H1 (cell line): ENCODE results near the gene FADS6. TPM values are rescaled to one million over a fixed set of nuclear protein-coding genes. Genes with fewer than 3 reads are reported as not detected.
A peak's percentile ranks its signal among the peaks of the same experiment; 100 is the strongest.

Experiments used
- CTCF ChIA-PET: fragments of 300-600 bp; sonication (Branson Sonifier 250); formaldehyde crosslinking; loops from one replicate; lab custom pipeline; 2021; ENCODE audit not compliant: partially characterized antibody; lab: Charles Lee
- POLR2A ChIA-PET: fragments of 300-600 bp; sonication (Branson Sonifier 250); formaldehyde crosslinking; loops from one replicate; lab custom pipeline; 2021; ENCODE audit warnings: inconsistent platforms; ENCODE audit not compliant: partially characterized antibody; lab: Charles Lee
- DNase-seq, 2 experiments: peaks; one replicate each; pipeline versions ENCODE4 v3.0.0 to v3.0.0-alpha.2; 2010 to 2022; ENCODE audit warnings: low spot score in 2 of 2, low read depth in 1 of 2, mixed read lengths in 1 of 2
- FAIRE-seq: peaks from 2 replicates; lab custom pipeline; 2011; peaks lifted over from hg19 to GRCh38; lab: Jason Lieb, UNC
- H2AFZ ChIP-seq: 2 replicates; pipeline ENCODE4 v1.8.1; 2012; ENCODE audit warnings: low read length, inconsistent platforms
- H2AK5ac ChIP-seq: 2 replicates; pipeline ENCODE4 v1.6.1; 2013; ENCODE audit warnings: low read depth, low read length
- H2BK120ac ChIP-seq: replicated peaks from 2 replicates; pipeline ENCODE3; 2013; ENCODE audit warnings: low read depth, low read length, inconsistent platforms
- H2BK12ac ChIP-seq: 2 replicates; pipeline ENCODE4 v1.6.1; 2013; ENCODE audit warnings: low read depth, low read length
- H2BK15ac ChIP-seq: 2 replicates; pipeline ENCODE4 v1.6.1; 2013; ENCODE audit warnings: low read length
- H2BK20ac ChIP-seq: 2 replicates; pipeline ENCODE4 v1.6.1; 2013; ENCODE audit warnings: low read length
- H2BK5ac ChIP-seq: 2 replicates; pipeline ENCODE4 v1.6.1; 2013; ENCODE audit warnings: low read depth, low read length
- H3K14ac ChIP-seq: 2 replicates; pipeline ENCODE4 v1.6.1; 2013; ENCODE audit warnings: inconsistent platforms; ENCODE audit not compliant: insufficient read length
- H3K18ac ChIP-seq: 2 replicates; pipeline ENCODE4 v1.6.1; 2013; ENCODE audit warnings: low read length; ENCODE audit errors: extremely low read depth
- H3K23ac ChIP-seq: 2 replicates; pipeline ENCODE4 v1.6.1; 2013; ENCODE audit warnings: inconsistent platforms; ENCODE audit not compliant: insufficient read length
- H3K23me2 ChIP-seq: 2 replicates; pipeline ENCODE4 v1.6.1; 2013; ENCODE audit warnings: low read depth, low read length
- H3K27ac ChIP-seq: 2 replicates; pipeline ENCODE4 v1.6.1; 2011; ENCODE audit warnings: low read depth, low read length, inconsistent platforms
- H3K27me3 ChIP-seq, 4 experiments: replicated peaks in 1 of 4; 1 replicate in 1 of 4; 2 replicates in 3 of 4; pipeline versions ENCODE4 v1.6.1 to v1.8.1; 2011 to 2013; ENCODE audit warnings: low read length in 3 of 4, mild to moderate bottlenecking in 3 of 4, inconsistent platforms in 2 of 4, mixed read lengths in 2 of 4, moderate library complexity in 1 of 4; ENCODE audit not compliant: control insufficient read depth in 3 of 4, insufficient read depth in 3 of 4; ENCODE audit errors: extremely low read depth in 1 of 4
- H3K36me3 ChIP-seq, 4 experiments: 2 replicates each; pipeline versions ENCODE4 v1.6.1 to v1.8.1; 2011 to 2013; ENCODE audit warnings: mild to moderate bottlenecking in 4 of 4, low read length in 3 of 4, moderate library complexity in 2 of 4, control low read depth in 1 of 4, inconsistent platforms in 1 of 4; ENCODE audit not compliant: insufficient read depth in 4 of 4, control insufficient read depth in 2 of 4
- H3K4ac ChIP-seq: replicated peaks from 2 replicates; pipeline ENCODE3; 2013; ENCODE audit warnings: low read length, low read depth, mixed read lengths, inconsistent platforms; ENCODE audit not compliant: insufficient read length
- H3K4me1 ChIP-seq, 4 experiments: replicated peaks in 1 of 4; 1 replicate in 1 of 4; 2 replicates in 3 of 4; pipeline versions ENCODE4 v1.6.1 to v1.8.1; 2011 to 2013; ENCODE audit warnings: low read length in 3 of 4, inconsistent platforms in 2 of 4, mixed read lengths in 1 of 4; ENCODE audit not compliant: insufficient read depth in 4 of 4, control insufficient read depth in 3 of 4
- H3K4me2 ChIP-seq, 2 experiments: 2 replicates each; pipeline versions ENCODE4 v1.6.1 to v1.8.1; 2011 to 2013; ENCODE audit warnings: low read depth in 2 of 2, low read length in 2 of 2, control low read depth in 1 of 2, inconsistent platforms in 1 of 2, mild to moderate bottlenecking in 1 of 2; ENCODE audit not compliant: insufficient read depth in 1 of 2
- H3K4me3 ChIP-seq, 4 experiments: fragments of 200-600, 300-600 bp in 1 of 4; sonication (generic), shearing (Covaris generic), sonication (Bioruptor Twin) in 1 of 4; 2 replicates each; pipeline versions ENCODE4 v1.5.1 to v1.8.1; 2011 to 2016; ENCODE audit warnings: low read length in 4 of 4, low read depth in 3 of 4, control low read depth in 2 of 4, inconsistent platforms in 2 of 4, mild to moderate bottlenecking in 2 of 4, mixed read lengths in 1 of 4, moderate library complexity in 1 of 4; ENCODE audit not compliant: insufficient read depth in 2 of 4; ENCODE audit errors: extremely low read depth in 1 of 4
- H3K56ac ChIP-seq: replicated peaks from 2 replicates; pipeline ENCODE3; 2013; ENCODE audit warnings: low read depth, mild to moderate bottlenecking, mixed read lengths, low read length, inconsistent platforms; ENCODE audit not compliant: insufficient read length
- H3K79me1 ChIP-seq: 2 replicates; pipeline ENCODE4 v1.6.1; 2013; ENCODE audit warnings: low read depth, low read length, control low read depth
- H3K79me2 ChIP-seq, 2 experiments: 2 replicates each; pipeline versions ENCODE4 v1.6.1 to v1.8.1; 2012 to 2013; ENCODE audit warnings: low read length in 2 of 2, mild to moderate bottlenecking in 2 of 2, inconsistent platforms in 1 of 2; ENCODE audit not compliant: insufficient read depth in 2 of 2, control insufficient read depth in 1 of 2
- H3K9ac ChIP-seq, 4 experiments: replicated peaks in 1 of 4; 1 replicate in 1 of 4; 2 replicates in 3 of 4; pipeline versions ENCODE4 v1.6.1 to v1.8.1; 2011 to 2013; ENCODE audit warnings: low read depth in 3 of 4, low read length in 3 of 4, control low read depth in 2 of 4, mild to moderate bottlenecking in 2 of 4, moderate library complexity in 2 of 4, inconsistent platforms in 1 of 4; ENCODE audit errors: extremely low read depth in 1 of 4
- H3K9me3 ChIP-seq, 2 experiments: 2 replicates each; pipeline versions ENCODE4 v1.6.1 to v1.8.1; 2012 to 2013; ENCODE audit warnings: mild to moderate bottlenecking in 2 of 2, moderate library complexity in 2 of 2, control low read depth in 1 of 2, inconsistent platforms in 1 of 2, low read depth in 1 of 2, low read length in 1 of 2, mixed read lengths in 1 of 2; ENCODE audit not compliant: insufficient read depth in 2 of 2
- H4K20me1 ChIP-seq, 2 experiments: replicated peaks in 1 of 2; 2 replicates each; pipeline versions ENCODE3 to v1.8.1; 2011 to 2013; ENCODE audit warnings: inconsistent platforms in 2 of 2, low read length in 2 of 2, mild to moderate bottlenecking in 1 of 2; ENCODE audit not compliant: insufficient read depth in 2 of 2, control insufficient read depth in 1 of 2
- H4K5ac ChIP-seq: 2 replicates; pipeline ENCODE4 v1.6.1; 2013; ENCODE audit warnings: low read length, low read depth, mixed read lengths, inconsistent platforms; ENCODE audit not compliant: insufficient read length
- H4K8ac ChIP-seq: 2 replicates; pipeline ENCODE4 v1.8.0; 2013; ENCODE audit warnings: mild to moderate bottlenecking, moderate library complexity, low read length, inconsistent platforms; ENCODE audit not compliant: insufficient read depth; ENCODE audit errors: extremely low read depth
- H4K91ac ChIP-seq: replicated peaks from 2 replicates; pipeline ENCODE3; 2013; ENCODE audit warnings: low read length, mixed read lengths, inconsistent platforms; ENCODE audit not compliant: insufficient read length
- KDM5A ChIP-seq: fragments of 200-600 bp; IDR thresholded peaks from 2 replicates; pipeline ENCODE4 v1.7.1; 2012; ENCODE audit warnings: mild to moderate bottlenecking, low read length, inconsistent platforms, mixed read lengths
- SUZ12 ChIP-seq: fragments of 200-600 bp; sonication (generic); IDR thresholded peaks from 2 replicates; pipeline ENCODE4 v1.6.1; 2012; ENCODE audit warnings: mild to moderate bottlenecking, inconsistent platforms, low read length, moderate library complexity, mixed read lengths
- WGBS, 2 experiments: shearing (Covaris generic) in 1 of 2; methylation state at CpG; one replicate each; pipeline versions ENCODE4 v1.1.6 to v1.1.7; 2013 to 2015; ENCODE audit warnings: low lambda C conversion rate in 2 of 2, mixed read lengths in 2 of 2, inconsistent platforms in 1 of 2, low coverage in 1 of 2, missing lambda C conversion rate in 1 of 2; ENCODE audit not compliant: insufficient replicate concordance in 2 of 2, insufficient coverage in 1 of 2, insufficient read length in 1 of 2; ENCODE audit errors: extremely low coverage in 1 of 2, missing lambda C conversion rate in 1 of 2; 5-methylcytosine and 5-hydroxymethylcytosine counted together
- polyA plus RNA-seq, 7 experiments: library from polyadenylated mRNA; depleted of rRNA in 3 of 7; stranded (reverse) in 5 of 7; unstranded in 2 of 7; fragments of >200 nt in 5 of 7; fragments of 200-250 nt in 2 of 7; gene quantifications; 1 replicate in 5 of 7; 2 replicates in 1 of 7; 4 replicates in 1 of 7; pipeline versions ENCODE4 v1.2.1 to v1.2.3, GENCODE V29; 2011 to 2013; ENCODE audit warnings: missing spikeins in 2 of 7, mixed read lengths in 2 of 7
- total RNA-seq: library from RNA; stranded (reverse); fragmentation: NEBNext Ultra II Directional; extraction: Animal tissue kit (Norgen Biotek cat#: 25700); gene quantifications from 2 replicates; pipeline ENCODE4 v1.2.1, GENCODE V29; 2021

Gene FADS6
- total and polyA plus RNA-seq, 2 of the 8 experiments (the other 6 are each of a cell fraction or from before 2014, with no cell fraction given): 0.56 to 2.5 TPM

DNA sequence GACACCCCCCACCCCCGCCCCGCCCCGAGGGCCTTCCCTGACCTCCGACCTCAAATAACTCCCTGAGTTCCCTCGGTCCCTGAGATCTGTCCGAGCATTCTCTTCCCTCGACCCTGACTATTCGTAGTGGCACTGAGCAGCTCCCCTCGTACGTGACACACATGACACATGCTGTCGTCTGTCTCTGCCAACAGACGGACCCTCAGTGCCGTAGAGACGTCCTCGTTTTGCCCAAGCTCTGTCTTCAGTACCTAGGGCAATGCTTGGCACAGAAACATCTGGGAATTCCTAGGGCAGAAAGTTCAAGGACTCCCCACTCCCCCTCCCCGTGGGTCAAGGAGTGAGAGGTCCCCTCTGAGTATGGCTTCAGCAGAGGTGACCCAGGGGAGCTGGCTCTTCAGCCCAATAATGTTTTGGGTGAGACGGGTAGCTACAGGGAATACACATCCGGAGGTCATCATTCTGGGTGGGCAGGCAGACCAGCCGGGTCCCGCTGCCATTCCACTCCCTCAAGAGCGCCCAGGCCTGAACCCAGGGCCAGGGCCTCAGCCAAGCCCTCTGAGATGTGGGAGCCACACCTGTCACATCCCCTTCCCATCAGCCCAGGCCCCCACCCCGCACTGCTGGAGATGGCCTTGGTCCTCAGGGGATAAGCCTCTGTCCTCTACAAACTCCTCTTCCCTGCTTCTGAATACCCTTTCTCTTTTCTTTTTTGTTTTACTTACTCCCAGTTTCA lies 671 bp upstream of the FADS6 start:
- Histone ChIP-seq H3K4me1 (peaks cover 0 to 10% (median 3%) of the 10 kb centered on the region in 4 experiments; a peak in 4 of 7 replicates), H3K79me2 (no peaks in the 10 kb centered on the region)
- no peak for TF ChIP-seq KDM5A
- TF ChIP-seq SUZ12: peak; percentile 33; the same call in 1 of the 2 replicates
- TF ChIP-seq, all 59 proteins: peak for 1
- 50% methylated on average over 18 of the region's 22 CpGs; no CpG with 5 or more reads in 1 of the 2 experiments for WGBS, 2 experiments
- no peak overlapping the region for H2BK15ac ChIP-seq
- H2BK5ac ChIP-seq: no peak overlapping the region
- no peak overlapping the region for H2AFZ ChIP-seq
- ChIA-PET CTCF (interaction anchor here (0.6 to 3.4 kb wide), 12 partner anchors 12 to 658 kb away, joined by 3 to 12 read pairs (median 4); partner anchors contain the start of genes OTOP2 and USH1G), POLR2A (interaction anchor here (0.8 to 1.3 kb wide), 4 partner anchors 12 to 21 kb away, joined by 3 to 5 read pairs (median 4); partner anchors contain the start of gene FDXR)
- H3K9me3 ChIP-seq: no peaks in the 10 kb centered on the region
- H4K8ac ChIP-seq: no peak overlapping the region
- no peaks in the 10 kb centered on the region for H3K36me3 ChIP-seq
- no peak overlapping the region for H2AK5ac ChIP-seq
- no peaks in the 10 kb centered on the region for H3K79me1 ChIP-seq
- peaks cover 13% of the 10 kb centered on the region for H3K23me2 ChIP-seq
- H3K4me2 ChIP-seq: peak overlapping the region; percentile 72 to 99
- H2BK120ac ChIP-seq: no peak overlapping the region
- H4K91ac ChIP-seq: no peak overlapping the region
- no peak overlapping the region for H3K14ac ChIP-seq
- H2BK20ac ChIP-seq: no peak overlapping the region
- no peak overlapping the region for H3K9ac ChIP-seq
- H3K4ac ChIP-seq: no peak overlapping the region
- H4K5ac ChIP-seq: no peak overlapping the region
- peak overlapping the region; percentile 61 to 75 (median 64); a peak in 7 of 8 replicates for H3K4me3 ChIP-seq
- DNase-seq (no peak), FAIRE-seq (no peak)
- H3K18ac ChIP-seq: peak overlapping the region; percentile 78; the same call in 1 of the 2 replicates
- peak overlapping the region; percentile 44; the same call in 1 of the 2 replicates for H2BK12ac ChIP-seq
- H3K56ac ChIP-seq: no peak overlapping the region
- peaks cover 0 to 2% of the 10 kb centered on the region in 2 experiments for H4K20me1 ChIP-seq
- no peak overlapping the region for H3K23ac ChIP-seq
- H3K27me3 ChIP-seq: peaks cover 16 to 43% (median 37%) of the 10 kb centered on the region in 4 experiments; a peak in 6 of 7 replicates
- no peak overlapping the region for H3K27ac ChIP-seq
